HEK293 (cell line): Measurements from ENCODE around the gene RASA3.

Source experiments
- CTCF ChIA-PET: fragments of 350-600 bp; formaldehyde crosslinking; extraction: SDS; loops from one replicate; lab custom pipeline; 2021; ENCODE audit warnings: antibody characterized with exemption; lab: Yijun Ruan, JAX
- POLR2A ChIA-PET: fragments of 300-600 bp; formaldehyde crosslinking; extraction: SDS; loops from one replicate; lab custom pipeline; 2020; ENCODE audit warnings: antibody characterized with exemption, inconsistent platforms; lab: Yijun Ruan, JAX
- H3K27ac ChIP-seq: fragments of 200-500 bp; sonication (Bioruptor generic); 2 replicates; pipeline ENCODE4 v1.5.1; 2014; ENCODE audit warnings: low read depth, low read length, control low read depth, inconsistent platforms; ENCODE audit errors: extremely low read depth
- H3K36me3 ChIP-seq, 2 experiments: fragments of 200-500 bp in 1 of 2; sonication (Bioruptor generic) in 1 of 2; 1 replicate in 1 of 2; 2 replicates in 1 of 2; pipeline ENCODE4 v1.5.1; 2014 to 2017; ENCODE audit warnings: inconsistent platforms in 2 of 2, low read length in 2 of 2; ENCODE audit not compliant: control insufficient read depth in 2 of 2, insufficient read depth in 1 of 2
- H3K4me1 ChIP-seq: fragments of 200-500 bp; sonication (Bioruptor generic); 2 replicates; pipeline ENCODE4 v1.5.1; 2014; ENCODE audit warnings: mild to moderate bottlenecking, low read length, inconsistent platforms; ENCODE audit not compliant: control insufficient read depth, insufficient read depth
- H3K4me3 ChIP-seq: 2 replicates; pipeline ENCODE4 v1.5.1; 2011; ENCODE audit warnings: low read depth, mild to moderate bottlenecking, control low read depth, low read length, moderate library complexity
- H3K9me3 ChIP-seq: fragments of 200-500 bp; sonication (Bioruptor generic); 2 replicates; pipeline ENCODE4 v1.5.1; 2014; ENCODE audit warnings: low read depth, low read length, inconsistent platforms; ENCODE audit not compliant: control insufficient read depth, insufficient read depth
- KLF7 ChIP-seq: fragments of 450-650 bp; formaldehyde crosslinking; IDR thresholded peaks from 2 replicates; pipeline ENCODE4 v1.5.1; 2016; ENCODE audit warnings: missing biosample characterization, missing genetic modification characterization, borderline replicate concordance
- MYNN ChIP-seq: fragments of 450-650 bp; formaldehyde crosslinking; IDR thresholded peaks from 2 replicates; pipeline ENCODE4 v1.5.1; 2016; ENCODE audit warnings: missing biosample characterization, missing genetic modification characterization, borderline replicate concordance
- YY2 ChIP-seq: fragments of 450-650 bp; formaldehyde crosslinking; IDR thresholded peaks from 2 replicates; pipeline ENCODE4 v1.5.1; 2016; ENCODE audit warnings: missing biosample characterization, missing genetic modification characterization
- ZEB2 ChIP-seq: fragments of 450-650 bp; formaldehyde crosslinking; IDR thresholded peaks from 2 replicates; pipeline ENCODE4 v1.5.1; 2016; ENCODE audit warnings: missing biosample characterization, missing genetic modification characterization
- ZNF174 ChIP-seq: fragments of 450-650 bp; formaldehyde crosslinking; IDR thresholded peaks from 2 replicates; pipeline ENCODE4 v1.5.0; 2017; ENCODE audit warnings: missing biosample characterization, mild to moderate bottlenecking, missing genetic modification characterization
- ZNF266 ChIP-seq: fragments of 450-650 bp; formaldehyde crosslinking; IDR thresholded peaks from 2 replicates; pipeline ENCODE4 v1.5.1; 2016; ENCODE audit warnings: missing biosample characterization, missing genetic modification characterization, low read depth
- ZNF366 ChIP-seq: fragments of 450-650 bp; formaldehyde crosslinking; conservative IDR thresholded peaks from 2 replicates; pipeline ENCODE4 v1.5.1; 2016; ENCODE audit warnings: missing biosample characterization, missing genetic modification characterization
- ZNF394 ChIP-seq: fragments of 450-650 bp; formaldehyde crosslinking; IDR thresholded peaks from 2 replicates; pipeline ENCODE4 v1.5.1; 2016; ENCODE audit warnings: missing biosample characterization, missing genetic modification characterization, mild to moderate bottlenecking, moderate library complexity, borderline replicate concordance
- ZNF501 ChIP-seq: fragments of 450-650 bp; formaldehyde crosslinking; IDR thresholded peaks from 2 replicates; pipeline ENCODE4 v1.5.1; 2016; ENCODE audit warnings: missing biosample characterization, missing genetic modification characterization
- ZNF514 ChIP-seq: fragments of 450-650 bp; formaldehyde crosslinking; IDR thresholded peaks from 2 replicates; pipeline ENCODE4 v1.5.1; 2016; ENCODE audit warnings: missing biosample characterization, missing genetic modification characterization
- ZNF530 ChIP-seq: fragments of 450-650 bp; formaldehyde crosslinking; IDR thresholded peaks from 2 replicates; pipeline ENCODE4 v1.5.1; 2016; ENCODE audit warnings: low read depth, missing biosample characterization, missing genetic modification characterization
- ZNF558 ChIP-seq: fragments of 450-650 bp; formaldehyde crosslinking; IDR thresholded peaks from 2 replicates; pipeline ENCODE4 v1.5.1; 2016; ENCODE audit warnings: missing biosample characterization, missing genetic modification characterization
- ZNF560 ChIP-seq: fragments of 450-650 bp; formaldehyde crosslinking; IDR thresholded peaks from 2 replicates; pipeline ENCODE4 v1.5.1; 2017; ENCODE audit warnings: missing biosample characterization, missing genetic modification characterization, borderline replicate concordance
- ZSCAN16 ChIP-seq: fragments of 450-650 bp; formaldehyde crosslinking; IDR thresholded peaks from 2 replicates; pipeline ENCODE4 v1.5.1; 2016; ENCODE audit warnings: missing biosample characterization, missing genetic modification characterization
- TF ChIP-seq, protein P1 (sequence below): fragments of 450-650 bp; formaldehyde crosslinking; IDR thresholded peaks from 2 replicates; pipeline ENCODE4 v1.5.1; 2016; ENCODE audit warnings: missing biosample characterization, missing genetic modification characterization, borderline replicate concordance
- TF ChIP-seq, protein P2 (sequence below): fragments of 450-650 bp; formaldehyde crosslinking; IDR thresholded peaks from 2 replicates; pipeline ENCODE4 v1.5.1; 2016; ENCODE audit warnings: missing biosample characterization, missing genetic modification characterization
- TF ChIP-seq, protein P3 (sequence below): fragments of 450-650 bp; IDR thresholded peaks from 2 replicates; pipeline ENCODE4 v1.5.1; 2018; ENCODE audit warnings: missing biosample characterization, mild to moderate bottlenecking, missing genetic modification characterization
- TF ChIP-seq, protein P4 (sequence below): IDR thresholded peaks from 2 replicates; pipeline ENCODE4 v1.6.1; 2011; ENCODE audit warnings: mild to moderate bottlenecking, low read depth, low read length, borderline replicate concordance
- TF ChIP-seq, protein P5 (sequence below): fragments of 450-650 bp; formaldehyde crosslinking; conservative IDR thresholded peaks from 2 replicates; pipeline ENCODE4 v1.5.1; 2016; ENCODE audit warnings: low read depth, missing biosample characterization, missing genetic modification characterization

RASA3 gene

DNA sequence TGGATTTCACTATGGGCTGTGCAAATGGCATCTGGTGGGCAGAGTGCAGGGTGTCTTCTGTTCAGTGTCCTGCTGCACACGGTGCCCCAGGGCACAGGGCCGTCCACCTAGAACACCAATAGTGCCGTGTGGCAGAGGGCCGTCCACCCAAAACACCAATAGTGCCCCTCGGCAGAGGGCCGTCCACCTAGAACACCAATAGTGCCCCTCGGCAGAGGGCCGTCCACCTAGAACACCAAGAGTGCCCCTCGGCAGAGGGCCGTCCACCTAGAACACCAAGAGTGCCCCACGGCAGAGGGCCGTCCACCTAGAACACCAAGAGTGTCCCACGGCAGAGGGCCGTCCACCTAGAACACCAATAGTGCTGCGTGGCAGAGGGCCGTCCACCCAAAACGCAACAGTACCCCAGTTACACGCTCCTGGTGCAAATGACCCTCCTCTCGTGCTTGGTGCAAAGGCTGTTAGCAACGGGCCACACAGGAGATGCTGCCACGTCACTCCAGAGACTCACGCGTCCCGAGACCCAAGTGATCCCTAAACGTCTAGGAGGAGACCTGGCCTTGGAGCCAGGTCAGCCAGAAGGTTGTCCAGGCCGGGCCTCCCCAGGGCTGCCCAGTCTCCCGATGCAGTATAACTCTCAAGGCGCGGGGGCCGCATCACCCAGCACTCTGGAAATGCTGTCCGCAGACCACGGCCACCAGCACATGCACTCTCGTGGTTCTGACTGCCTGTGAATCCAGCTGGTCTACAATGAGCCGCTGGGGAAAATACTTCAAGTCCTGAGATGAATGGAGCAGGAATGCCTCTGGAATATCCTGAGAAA is 51.5 kb downstream of the RASA3 start (continued):
- TF ChIP-seq YY2 (tag by site-specific recombination) (no peak), ZNF394 (tag by site-specific recombination) (no peak)
- TF ChIP-seq, all 188 proteins: peak for 0

DNA sequence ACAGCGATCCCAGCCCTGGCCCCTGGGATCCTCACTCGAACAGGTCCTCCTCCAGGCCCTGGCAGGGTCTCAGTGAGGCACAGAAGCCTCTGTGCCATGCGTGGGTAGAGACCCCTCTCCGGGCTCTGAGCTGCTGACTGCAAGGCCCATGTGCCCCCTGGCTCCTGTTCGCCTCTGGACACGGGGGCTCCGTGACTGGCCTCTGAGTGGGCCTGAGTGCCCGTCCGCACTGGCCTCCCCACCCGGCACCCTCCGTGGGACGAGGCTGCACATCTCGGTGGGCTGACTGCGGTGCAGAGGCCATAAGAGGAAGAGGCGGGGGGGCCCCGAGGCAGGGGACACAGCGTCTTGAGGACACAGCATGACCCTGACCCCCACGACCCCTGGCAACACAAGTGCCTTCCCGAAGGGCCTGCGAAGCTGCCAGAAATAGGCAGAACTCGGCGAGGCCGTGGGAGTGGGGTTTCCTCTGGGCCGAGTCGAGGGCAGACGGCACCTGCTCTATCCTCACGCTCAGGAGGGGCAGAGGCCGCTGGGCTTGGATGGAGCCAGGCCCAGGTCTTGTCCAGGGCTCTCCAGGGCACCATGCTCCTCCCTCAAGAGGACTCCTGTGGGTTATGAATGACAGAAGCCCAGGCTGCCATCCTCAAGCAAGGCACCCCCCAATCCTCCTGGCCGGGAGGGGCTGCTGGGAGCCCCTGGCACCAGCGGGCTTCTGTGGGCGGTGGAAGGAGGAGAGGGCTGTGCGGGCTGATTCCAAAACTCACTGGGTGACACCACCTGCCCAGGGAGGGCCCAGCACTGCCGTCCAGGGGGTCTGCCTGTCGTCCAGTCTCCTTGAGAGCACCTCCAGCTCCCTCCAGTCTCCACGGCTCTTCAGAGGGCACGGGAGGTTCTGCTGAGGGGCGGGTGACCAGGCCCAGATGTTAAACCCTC is 52.6 kb downstream of the RASA3 start:
- no peaks in the 10 kb centered on the region for H3K4me1 ChIP-seq
- H3K27ac ChIP-seq: no peak overlapping the region
- TF ChIP-seq, protein P1, sequence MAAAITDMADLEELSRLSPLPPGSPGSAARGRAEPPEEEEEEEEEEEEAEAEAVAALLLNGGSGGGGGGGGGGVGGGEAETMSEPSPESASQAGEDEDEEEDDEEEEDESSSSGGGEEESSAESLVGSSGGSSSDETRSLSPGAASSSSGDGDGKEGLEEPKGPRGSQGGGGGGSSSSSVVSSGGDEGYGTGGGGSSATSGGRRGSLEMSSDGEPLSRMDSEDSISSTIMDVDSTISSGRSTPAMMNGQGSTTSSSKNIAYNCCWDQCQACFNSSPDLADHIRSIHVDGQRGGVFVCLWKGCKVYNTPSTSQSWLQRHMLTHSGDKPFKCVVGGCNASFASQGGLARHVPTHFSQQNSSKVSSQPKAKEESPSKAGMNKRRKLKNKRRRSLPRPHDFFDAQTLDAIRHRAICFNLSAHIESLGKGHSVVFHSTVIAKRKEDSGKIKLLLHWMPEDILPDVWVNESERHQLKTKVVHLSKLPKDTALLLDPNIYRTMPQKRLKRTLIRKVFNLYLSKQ (tag by site-specific recombination): no peak
- TF ChIP-seq ZNF558 (no peak), ZNF514 (no peak), ZNF560 (tag by site-specific recombination) (no peak), KLF7 (tag by site-specific recombination) (no peak), ZSCAN16 (tag by site-specific recombination) (no peak), ZNF530 (tag by site-specific recombination) (no peak), ZNF266 (no peak), ZNF174 (no peak), ZNF501 (no peak), ZEB2 (tag by site-specific recombination) (no peak), MYNN (no peak), ZNF366 (no peak)
- TF ChIP-seq, protein P2, sequence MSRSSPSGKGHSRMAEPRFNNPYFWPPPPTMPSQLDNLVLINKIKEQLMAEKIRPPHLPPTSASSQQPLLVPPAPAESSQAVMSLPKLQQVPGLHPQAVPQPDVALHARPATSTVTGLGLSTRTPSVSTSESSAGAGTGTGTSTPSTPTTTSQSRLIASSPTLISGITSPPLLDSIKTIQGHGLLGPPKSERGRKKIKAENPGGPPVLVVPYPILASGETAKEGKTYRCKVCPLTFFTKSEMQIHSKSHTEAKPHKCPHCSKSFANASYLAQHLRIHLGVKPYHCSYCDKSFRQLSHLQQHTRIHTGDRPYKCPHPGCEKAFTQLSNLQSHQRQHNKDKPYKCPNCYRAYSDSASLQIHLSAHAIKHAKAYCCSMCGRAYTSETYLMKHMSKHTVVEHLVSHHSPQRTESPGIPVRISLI: no peak
- TF ChIP-seq, protein P3, sequence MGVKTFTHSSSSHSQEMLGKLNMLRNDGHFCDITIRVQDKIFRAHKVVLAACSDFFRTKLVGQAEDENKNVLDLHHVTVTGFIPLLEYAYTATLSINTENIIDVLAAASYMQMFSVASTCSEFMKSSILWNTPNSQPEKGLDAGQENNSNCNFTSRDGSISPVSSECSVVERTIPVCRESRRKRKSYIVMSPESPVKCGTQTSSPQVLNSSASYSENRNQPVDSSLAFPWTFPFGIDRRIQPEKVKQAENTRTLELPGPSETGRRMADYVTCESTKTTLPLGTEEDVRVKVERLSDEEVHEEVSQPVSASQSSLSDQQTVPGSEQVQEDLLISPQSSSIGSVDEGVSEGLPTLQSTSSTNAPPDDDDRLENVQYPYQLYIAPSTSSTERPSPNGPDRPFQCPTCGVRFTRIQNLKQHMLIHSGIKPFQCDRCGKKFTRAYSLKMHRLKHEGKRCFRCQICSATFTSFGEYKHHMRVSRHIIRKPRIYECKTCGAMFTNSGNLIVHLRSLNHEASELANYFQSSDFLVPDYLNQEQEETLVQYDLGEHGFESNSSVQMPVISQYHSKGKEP (tag by site-specific recombination): no peak
- TF ChIP-seq, protein P4, sequence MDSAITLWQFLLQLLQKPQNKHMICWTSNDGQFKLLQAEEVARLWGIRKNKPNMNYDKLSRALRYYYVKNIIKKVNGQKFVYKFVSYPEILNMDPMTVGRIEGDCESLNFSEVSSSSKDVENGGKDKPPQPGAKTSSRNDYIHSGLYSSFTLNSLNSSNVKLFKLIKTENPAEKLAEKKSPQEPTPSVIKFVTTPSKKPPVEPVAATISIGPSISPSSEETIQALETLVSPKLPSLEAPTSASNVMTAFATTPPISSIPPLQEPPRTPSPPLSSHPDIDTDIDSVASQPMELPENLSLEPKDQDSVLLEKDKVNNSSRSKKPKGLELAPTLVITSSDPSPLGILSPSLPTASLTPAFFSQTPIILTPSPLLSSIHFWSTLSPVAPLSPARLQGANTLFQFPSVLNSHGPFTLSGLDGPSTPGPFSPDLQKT: no peak
- TF ChIP-seq, protein P5, sequence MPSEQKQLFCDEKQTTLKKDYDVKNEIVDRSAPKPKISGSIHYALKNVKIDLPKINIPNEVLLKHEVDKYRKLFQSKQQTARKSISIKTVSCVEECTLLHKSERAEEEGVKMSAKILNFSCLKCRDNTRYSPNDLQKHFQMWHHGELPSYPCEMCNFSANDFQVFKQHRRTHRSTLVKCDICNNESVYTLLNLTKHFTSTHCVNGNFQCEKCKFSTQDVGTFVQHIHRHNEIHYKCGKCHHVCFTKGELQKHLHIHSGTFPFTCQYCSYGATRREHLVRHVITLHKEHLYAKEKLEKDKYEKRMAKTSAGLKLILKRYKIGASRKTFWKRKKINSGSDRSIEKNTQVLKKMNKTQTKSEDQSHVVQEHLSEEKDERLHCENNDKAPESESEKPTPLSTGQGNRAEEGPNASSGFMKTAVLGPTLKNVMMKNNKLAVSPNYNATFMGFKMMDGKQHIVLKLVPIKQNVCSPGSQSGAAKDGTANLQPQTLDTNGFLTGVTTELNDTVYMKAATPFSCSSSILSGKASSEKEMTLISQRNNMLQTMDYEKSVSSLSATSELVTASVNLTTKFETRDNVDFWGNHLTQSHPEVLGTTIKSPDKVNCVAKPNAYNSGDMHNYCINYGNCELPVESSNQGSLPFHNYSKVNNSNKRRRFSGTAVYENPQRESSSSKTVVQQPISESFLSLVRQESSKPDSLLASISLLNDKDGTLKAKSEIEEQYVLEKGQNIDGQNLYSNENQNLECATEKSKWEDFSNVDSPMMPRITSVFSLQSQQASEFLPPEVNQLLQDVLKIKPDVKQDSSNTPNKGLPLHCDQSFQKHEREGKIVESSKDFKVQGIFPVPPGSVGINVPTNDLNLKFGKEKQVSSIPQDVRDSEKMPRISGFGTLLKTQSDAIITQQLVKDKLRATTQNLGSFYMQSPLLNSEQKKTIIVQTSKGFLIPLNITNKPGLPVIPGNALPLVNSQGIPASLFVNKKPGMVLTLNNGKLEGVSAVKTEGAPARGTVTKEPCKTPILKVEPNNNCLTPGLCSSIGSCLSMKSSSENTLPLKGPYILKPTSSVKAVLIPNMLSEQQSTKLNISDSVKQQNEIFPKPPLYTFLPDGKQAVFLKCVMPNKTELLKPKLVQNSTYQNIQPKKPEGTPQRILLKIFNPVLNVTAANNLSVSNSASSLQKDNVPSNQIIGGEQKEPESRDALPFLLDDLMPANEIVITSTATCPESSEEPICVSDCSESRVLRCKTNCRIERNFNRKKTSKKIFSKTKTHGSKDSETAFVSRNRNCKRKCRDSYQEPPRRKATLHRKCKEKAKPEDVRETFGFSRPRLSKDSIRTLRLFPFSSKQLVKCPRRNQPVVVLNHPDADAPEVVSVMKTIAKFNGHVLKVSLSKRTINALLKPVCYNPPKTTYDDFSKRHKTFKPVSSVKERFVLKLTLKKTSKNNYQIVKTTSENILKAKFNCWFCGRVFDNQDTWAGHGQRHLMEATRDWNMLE (tag by site-specific recombination): no peak
- POLR2A ChIA-PET: no interaction called here
- H3K36me3 ChIP-seq: no peaks in the 10 kb centered on the region
- no peaks in the 10 kb centered on the region for H3K9me3 ChIP-seq
- no peak overlapping the region for H3K4me3 ChIP-seq
- CTCF ChIA-PET: no interaction called here
